GM12875 (cell line): ENCODE measurements around the gene NACA2.
"Not testable (repeated sequence)": the region's sequence is repeated elsewhere in the genome, so short reads cannot be mapped to it uniquely, and the experiment has no call there.

Experiments
- H3K4me3 ChIP-seq: one replicate; pipeline ENCODE4 v1.5.1; 2011; ENCODE audit warnings: low read depth, low read length, control low read depth
- TF ChIP-seq, protein P1 (sequence below): IDR thresholded peaks from 2 replicates; pipeline ENCODE4 v1.5.1; 2011; ENCODE audit warnings: low read depth, mild to moderate bottlenecking, control low read depth, inconsistent platforms, low read length, moderate library complexity, borderline replicate concordance; ENCODE audit not compliant: insufficient read depth

NACA2 gene

DNA sequence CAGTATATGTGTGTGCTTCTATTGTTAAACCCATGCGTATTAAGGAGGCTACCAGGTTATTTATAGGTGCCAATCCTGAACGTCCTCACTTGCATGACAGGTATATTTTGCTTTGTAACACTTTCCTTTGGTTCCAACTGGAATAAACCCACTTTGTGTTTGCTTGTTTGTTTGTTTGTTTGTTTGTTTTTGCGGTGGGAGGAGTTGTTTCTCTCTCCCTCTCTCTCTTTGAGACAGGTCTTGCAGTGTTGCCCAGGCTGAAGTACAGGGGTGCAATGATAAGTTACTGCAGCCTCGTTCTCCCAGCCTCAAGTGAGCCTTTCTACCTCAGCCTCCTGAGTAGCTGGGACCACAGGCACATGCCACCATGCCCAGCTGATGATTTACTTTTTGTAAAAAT is 28.7 kb downstream of the NACA2 start:
- TF ChIP-seq, protein P1, sequence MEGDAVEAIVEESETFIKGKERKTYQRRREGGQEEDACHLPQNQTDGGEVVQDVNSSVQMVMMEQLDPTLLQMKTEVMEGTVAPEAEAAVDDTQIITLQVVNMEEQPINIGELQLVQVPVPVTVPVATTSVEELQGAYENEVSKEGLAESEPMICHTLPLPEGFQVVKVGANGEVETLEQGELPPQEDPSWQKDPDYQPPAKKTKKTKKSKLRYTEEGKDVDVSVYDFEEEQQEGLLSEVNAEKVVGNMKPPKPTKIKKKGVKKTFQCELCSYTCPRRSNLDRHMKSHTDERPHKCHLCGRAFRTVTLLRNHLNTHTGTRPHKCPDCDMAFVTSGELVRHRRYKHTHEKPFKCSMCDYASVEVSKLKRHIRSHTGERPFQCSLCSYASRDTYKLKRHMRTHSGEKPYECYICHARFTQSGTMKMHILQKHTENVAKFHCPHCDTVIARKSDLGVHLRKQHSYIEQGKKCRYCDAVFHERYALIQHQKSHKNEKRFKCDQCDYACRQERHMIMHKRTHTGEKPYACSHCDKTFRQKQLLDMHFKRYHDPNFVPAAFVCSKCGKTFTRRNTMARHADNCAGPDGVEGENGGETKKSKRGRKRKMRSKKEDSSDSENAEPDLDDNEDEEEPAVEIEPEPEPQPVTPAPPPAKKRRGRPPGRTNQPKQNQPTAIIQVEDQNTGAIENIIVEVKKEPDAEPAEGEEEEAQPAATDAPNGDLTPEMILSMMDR = no peak

DNA sequence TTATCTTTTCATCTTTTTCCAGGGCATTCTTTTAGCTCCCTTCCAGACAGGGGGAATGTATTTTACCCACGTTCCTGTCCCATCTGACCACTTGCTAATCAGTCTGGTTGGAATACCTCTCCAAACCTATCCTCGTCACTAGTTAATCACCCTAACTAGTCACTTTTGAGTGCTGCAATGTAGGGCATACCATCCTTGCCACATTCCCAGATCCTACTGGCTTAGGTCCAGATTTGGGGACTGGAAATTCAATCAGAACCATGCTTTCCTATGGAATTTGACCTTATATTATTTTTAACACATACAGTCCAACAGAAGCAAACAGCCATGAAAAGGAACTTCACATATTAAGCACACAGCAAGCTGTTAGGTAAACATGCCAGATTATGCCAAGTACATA is 29.7 kb downstream of the NACA2 start:
- H3K4me3 ChIP-seq = no peak overlapping the region
- TF ChIP-seq, protein P1 = no peak

More for the DNA sequence above, 28.7 kb downstream of the NACA2 start:
- H3K4me3 ChIP-seq = no peak overlapping the region

DNA sequence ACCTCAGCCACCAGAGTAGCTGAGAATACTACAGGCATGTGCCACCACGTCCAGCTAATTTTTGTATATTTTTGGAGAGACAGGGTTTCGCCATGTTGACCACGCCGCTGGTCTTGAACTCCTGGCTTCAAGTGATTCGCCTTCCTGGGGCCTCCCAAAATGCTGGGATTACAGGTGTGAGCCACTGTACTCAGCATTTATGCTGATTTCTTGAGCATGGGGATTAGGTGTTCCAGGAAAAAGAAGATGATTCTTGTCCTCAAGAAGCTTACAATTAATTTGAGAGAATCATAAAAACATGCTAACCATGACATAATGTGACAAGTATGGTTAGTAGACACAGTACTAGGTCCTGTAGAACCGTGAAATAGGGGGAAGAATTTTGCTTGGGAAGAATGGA is 30.9 kb downstream of the NACA2 start:
- H3K4me3 ChIP-seq = no peak overlapping the region
- TF ChIP-seq, protein P1 = no peak

DNA sequence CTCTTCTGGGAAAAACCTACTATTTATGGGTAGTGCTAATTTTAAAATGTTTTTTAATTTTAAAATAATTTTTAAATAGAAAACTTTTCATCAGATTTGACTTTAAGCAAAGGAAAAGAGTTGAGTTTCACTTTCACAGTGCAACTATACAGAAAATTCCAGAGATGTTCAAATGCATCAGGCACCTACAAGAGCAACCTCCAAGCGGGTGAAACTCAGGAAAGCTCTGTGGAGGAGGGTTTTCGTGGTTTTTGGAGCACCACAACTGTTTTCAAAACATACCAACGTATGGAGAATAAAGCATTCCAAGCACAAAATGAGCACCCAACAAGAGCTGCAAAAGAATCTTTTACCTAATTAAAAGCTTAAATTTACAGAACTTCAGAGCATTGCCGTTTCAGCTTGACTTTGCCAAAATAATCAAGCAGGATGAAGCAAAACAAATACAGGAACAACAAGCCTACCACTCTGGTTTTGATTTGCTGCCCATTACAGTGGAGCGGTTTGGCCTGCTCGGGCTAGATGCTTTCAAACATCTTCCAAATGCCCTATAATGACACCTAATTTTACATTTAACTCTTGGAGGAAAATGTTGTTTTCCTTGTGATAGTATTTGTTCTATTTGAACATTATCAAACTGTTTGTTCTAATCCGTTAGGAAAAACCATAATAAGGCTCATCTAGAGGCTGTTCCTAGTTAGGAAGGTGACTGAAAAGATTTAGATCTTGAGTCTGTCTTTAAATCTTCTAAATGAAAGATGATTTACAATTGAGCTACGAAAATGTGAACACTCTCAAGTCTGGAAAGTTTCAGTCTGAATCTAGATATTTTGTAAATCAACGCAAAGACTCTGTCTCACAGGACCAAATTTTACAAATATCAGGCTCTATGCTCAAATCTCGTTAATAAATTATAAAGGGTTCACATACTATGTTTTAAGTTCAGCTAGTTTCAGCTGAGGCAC is 34.5 kb downstream of the NACA2 start:
- no peak overlapping the region for H3K4me3 ChIP-seq
- TF ChIP-seq, protein P1 = no peak

DNA sequence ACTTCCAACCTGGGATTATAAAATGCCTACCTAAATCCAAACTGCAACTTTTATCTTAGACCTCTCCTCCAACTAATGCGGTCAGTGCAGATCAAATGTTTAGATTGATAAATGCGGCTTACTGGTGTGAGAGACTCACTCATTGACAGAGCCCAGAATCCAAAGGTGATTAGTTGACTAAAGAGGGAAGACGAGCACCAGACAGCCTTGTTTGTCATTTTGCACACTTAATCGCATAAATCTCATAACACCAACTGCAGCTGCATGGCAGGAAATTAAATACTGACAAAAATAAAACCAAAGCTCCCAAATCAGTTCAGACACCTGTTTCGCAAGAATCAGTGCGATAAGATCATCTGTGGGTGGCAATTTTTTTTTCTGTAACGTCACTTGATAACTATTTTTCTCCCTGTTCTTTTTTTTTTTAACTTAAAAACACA is 35.9 kb downstream of the NACA2 start:
- H3K4me3 ChIP-seq = no peak overlapping the region
- TF ChIP-seq, protein P1 = no peak

DNA sequence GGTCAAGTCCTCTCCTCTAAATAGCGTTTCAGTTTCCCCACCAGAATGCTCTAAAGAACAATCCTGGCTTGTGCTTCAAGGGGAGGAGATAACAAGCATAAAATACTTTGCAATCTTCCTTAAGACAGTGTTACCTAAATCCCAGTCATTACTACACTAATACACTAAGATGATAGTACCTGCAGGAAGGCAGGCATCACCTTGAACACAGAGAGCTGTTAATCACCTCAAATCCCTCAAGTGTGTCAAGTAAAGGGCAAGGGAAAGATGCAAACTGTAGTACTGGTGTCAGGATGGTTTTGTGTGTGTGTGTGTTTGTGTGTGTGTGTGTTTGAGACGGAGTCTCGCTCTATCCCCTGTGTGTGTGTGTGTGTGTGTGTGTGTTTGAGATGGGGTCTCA is 36.8 kb downstream of the NACA2 start:
- H3K4me3 ChIP-seq = no peak overlapping the region
- TF ChIP-seq, protein P1 = no peak

DNA sequence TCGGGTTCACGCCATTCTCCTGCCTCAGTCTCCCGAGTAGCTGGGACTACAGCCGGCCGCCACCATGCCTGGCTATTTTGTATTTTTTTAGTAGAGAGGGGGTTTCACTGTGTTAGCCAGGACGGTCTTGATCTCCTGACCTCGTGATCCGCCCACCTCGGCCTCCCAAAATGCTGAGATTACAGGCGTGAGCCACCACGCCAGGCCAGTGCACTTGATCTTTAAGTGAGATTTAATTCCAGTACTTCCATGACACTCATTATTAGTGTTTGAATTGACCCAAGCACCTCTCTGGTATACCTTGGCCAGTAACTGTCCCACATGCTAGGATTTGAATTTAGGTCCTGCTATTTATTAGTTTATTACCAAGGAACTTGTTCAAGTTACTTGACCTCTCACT is 38.5 kb downstream of the NACA2 start:
- not testable (repeated sequence) for H3K4me3 ChIP-seq
